CD4-positive, alpha-beta T cell (primary cell): ENCODE measurements around the gene DTNB. TPM values are rescaled to one million over a fixed set of nuclear protein-coding genes. Genes with fewer than 3 reads are reported as not detected.

ENCODE experiments used
- ATAC-seq: fragments of 200-7000 bp; cut with Tn5 transposase; one replicate; pipeline ENCODE4 v1.10.0; 2022; ENCODE audit warnings: mild to moderate bottlenecking; ENCODE audit not compliant: poor library complexity
- CTCF ChIA-PET: fragments of 350-600 bp; sonication (Branson Sonifier 250); formaldehyde crosslinking; loops from one replicate; lab custom pipeline; 2021; ENCODE audit warnings: antibody characterized with exemption, inconsistent platforms; lab: Charles Lee
- POLR2A ChIA-PET: fragments of 350-600 bp; sonication (Branson Sonifier 250); formaldehyde crosslinking; loops from one replicate; lab custom pipeline; 2021; ENCODE audit warnings: antibody characterized with exemption, inconsistent platforms; lab: Charles Lee
- DNase-seq, 14 experiments: peaks; one replicate each; pipeline ENCODE4 v3.0.0-alpha.2; 2013 to 2020; ENCODE audit warnings: mixed read lengths in 2 of 14
- H3K27ac ChIP-seq, 2 donors: one replicate each; pipeline versions ENCODE4 v1.5.1 to v1.7.0; 2013; ENCODE audit warnings: low read length in 2 of 2, low read depth in 1 of 2, mild to moderate bottlenecking in 1 of 2
- H3K27me3 ChIP-seq, 2 experiments: 1 replicate in 1 of 2; 2 replicates in 1 of 2; pipeline versions ENCODE4 v1.6.1 to v1.7.0; 2013; ENCODE audit warnings: low read length in 2 of 2, control low read depth in 1 of 2, mild to moderate bottlenecking in 1 of 2, moderate library complexity in 1 of 2; ENCODE audit not compliant: insufficient read depth in 2 of 2, control insufficient read depth in 1 of 2
- H3K36me3 ChIP-seq: one replicate; pipeline ENCODE4 v1.6.1; 2013; ENCODE audit warnings: low read length, control low read depth; ENCODE audit not compliant: insufficient read depth
- H3K4me1 ChIP-seq: one replicate; pipeline ENCODE4 v1.6.1; 2013; ENCODE audit warnings: low read length, control low read depth; ENCODE audit not compliant: insufficient read depth
- H3K4me3 ChIP-seq: one replicate; pipeline ENCODE4 v1.5.1; 2013; ENCODE audit warnings: mild to moderate bottlenecking, low read length, moderate library complexity
- H3K9me3 ChIP-seq, 2 experiments: 1 replicate in 1 of 2; 2 replicates in 1 of 2; pipeline versions ENCODE4 v1.6.1 to v1.7.0; 2013; ENCODE audit warnings: low read length in 2 of 2, mild to moderate bottlenecking in 2 of 2, control low read depth in 1 of 2, moderate library complexity in 1 of 2; ENCODE audit not compliant: control insufficient read depth in 1 of 2, insufficient read depth in 1 of 2
- H3K27ac Mint-ChIP-seq: one replicate; pipeline ENCODE4 v1.8.0; 2020; ENCODE audit warnings: mixed read lengths
- H3K27me3 Mint-ChIP-seq: one replicate; pipeline ENCODE4 v1.8.0; 2021; ENCODE audit warnings: mixed read lengths
- H3K36me3 Mint-ChIP-seq: one replicate; pipeline ENCODE4 v1.8.0; 2021; ENCODE audit warnings: low read depth, mixed read lengths
- H3K4me1 Mint-ChIP-seq: one replicate; pipeline ENCODE4 v1.8.0; 2021; ENCODE audit warnings: low read depth, mixed read lengths
- H3K4me3 Mint-ChIP-seq: one replicate; pipeline ENCODE4 v1.8.0; 2020; ENCODE audit warnings: mild to moderate bottlenecking, mixed read lengths
- H3K9me3 Mint-ChIP-seq: one replicate; pipeline ENCODE4 v1.8.0; 2020; ENCODE audit warnings: mixed read lengths
- intact Hi-C, 2 experiments: fragments of 100-400 bp; cut with DNase I in 1 of 2; cut with micrococcal nuclease in 1 of 2; formaldehyde crosslinking; loops; one replicate each; pipeline versions ENCODE4 v1.15.1 to v1.9.0; 2023 to 2025; cut with DNase I, micrococcal nuclease
- total RNA-seq, 174 experiments: library from RNA in 2 of 174; stranded (reverse) in 2 of 174; gene quantifications; one replicate each; pipeline ENCODE4 v1.2.3 and lab custom pipeline; 2021 to 2026
- TF ChIP-seq, protein P1 (sequence below): fragments of 200-600 bp; IDR thresholded peaks from one replicate; pipeline ENCODE4 v1.8.0; 2022; ENCODE audit warnings: antibody characterized with exemption, mild to moderate bottlenecking

The DTNB gene
- total RNA-seq, 2 experiments from 2014 or later: 30.1 to 33.6 TPM

DNA sequence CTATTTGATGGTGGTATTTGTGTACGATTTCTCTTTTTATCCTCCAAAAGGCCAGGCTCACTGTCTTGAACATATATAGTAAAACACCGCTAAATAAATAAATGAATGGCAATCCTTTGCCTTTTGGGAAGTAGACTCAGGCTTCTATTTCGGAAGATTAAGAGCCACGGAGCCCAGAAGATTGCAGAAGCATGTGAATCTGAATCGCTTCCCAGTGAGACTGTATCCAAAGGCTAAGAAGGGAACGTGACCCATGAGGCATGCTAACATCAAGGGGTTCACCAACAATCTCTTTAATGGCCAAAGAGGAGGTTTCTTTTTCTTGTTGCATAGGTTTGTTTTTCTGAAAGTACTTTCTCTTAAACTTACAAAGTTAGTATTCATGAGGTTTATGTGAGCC, 261.6 kb downstream of the DTNB start:
- Histone ChIP-seq H3K9me3 (no peaks in the 10 kb centered on the region), H3K27ac (no peak overlapping the region), H3K4me3 (no peak overlapping the region), H3K4me1 (no peaks in the 10 kb centered on the region), H3K27me3 (no peaks in the 10 kb centered on the region), H3K36me3 (no peaks in the 10 kb centered on the region)
- H3K9me3 Mint-ChIP-seq: no peaks in the 10 kb centered on the region
- TF ChIP-seq, protein P1, sequence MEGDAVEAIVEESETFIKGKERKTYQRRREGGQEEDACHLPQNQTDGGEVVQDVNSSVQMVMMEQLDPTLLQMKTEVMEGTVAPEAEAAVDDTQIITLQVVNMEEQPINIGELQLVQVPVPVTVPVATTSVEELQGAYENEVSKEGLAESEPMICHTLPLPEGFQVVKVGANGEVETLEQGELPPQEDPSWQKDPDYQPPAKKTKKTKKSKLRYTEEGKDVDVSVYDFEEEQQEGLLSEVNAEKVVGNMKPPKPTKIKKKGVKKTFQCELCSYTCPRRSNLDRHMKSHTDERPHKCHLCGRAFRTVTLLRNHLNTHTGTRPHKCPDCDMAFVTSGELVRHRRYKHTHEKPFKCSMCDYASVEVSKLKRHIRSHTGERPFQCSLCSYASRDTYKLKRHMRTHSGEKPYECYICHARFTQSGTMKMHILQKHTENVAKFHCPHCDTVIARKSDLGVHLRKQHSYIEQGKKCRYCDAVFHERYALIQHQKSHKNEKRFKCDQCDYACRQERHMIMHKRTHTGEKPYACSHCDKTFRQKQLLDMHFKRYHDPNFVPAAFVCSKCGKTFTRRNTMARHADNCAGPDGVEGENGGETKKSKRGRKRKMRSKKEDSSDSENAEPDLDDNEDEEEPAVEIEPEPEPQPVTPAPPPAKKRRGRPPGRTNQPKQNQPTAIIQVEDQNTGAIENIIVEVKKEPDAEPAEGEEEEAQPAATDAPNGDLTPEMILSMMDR: no peak
- no peak for ATAC-seq
- DNase-seq: no peak
- H3K4me3 Mint-ChIP-seq: no peak overlapping the region
- no peaks in the 10 kb centered on the region for H3K27me3 Mint-ChIP-seq
- H3K4me1 Mint-ChIP-seq: no peaks in the 10 kb centered on the region
- no peak overlapping the region for H3K27ac Mint-ChIP-seq
- intact Hi-C loops: no loop called here
- POLR2A ChIA-PET: no interaction called here
- CTCF ChIA-PET: no interaction called here
- peaks cover 16% of the 10 kb centered on the region for H3K36me3 Mint-ChIP-seq

DNA sequence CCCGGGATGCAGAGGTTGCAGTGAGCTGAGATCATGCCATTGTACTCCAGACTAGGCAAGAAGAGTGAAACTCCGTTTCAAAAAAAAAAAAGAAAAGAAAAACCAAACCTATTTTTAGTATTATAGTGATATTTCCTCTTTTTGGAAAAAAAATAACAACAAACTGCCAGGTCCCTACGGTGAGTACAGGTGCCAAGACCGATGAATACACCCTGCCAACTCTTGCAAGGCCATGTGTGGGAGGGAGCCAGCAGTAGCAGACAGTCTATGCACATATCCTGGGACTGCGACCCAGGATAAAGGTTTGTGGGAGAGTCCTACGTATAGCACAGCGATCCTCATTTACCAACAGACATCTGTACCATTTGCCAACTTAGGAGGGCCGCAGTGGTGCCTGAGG, 262.1 kb downstream of the DTNB start:
- no peaks in the 10 kb centered on the region for H3K27me3 Mint-ChIP-seq

DNA sequence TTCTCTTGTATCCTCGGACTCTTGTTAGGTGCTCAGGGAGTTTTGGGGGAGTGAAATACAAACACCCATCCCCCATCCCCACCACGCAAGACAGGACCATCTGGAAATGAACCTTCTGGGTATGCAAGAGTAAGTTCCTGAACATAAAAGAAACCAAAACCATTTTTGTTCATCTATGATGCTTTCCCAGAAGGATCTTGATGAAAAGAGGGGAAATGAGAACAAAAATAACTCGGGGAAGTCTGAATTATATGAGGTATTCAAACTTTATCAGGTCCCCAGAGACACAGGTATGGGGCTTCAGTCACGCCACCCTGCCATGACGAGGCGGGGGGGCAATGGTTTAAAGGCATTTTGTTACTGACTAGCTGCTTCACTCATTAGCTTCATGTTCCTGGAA, 263.0 kb downstream of the DTNB start:
- CTCF ChIA-PET: no interaction called here

More for the DNA sequence above, 262.1 kb downstream of the DTNB start:
- ATAC-seq (no peak), DNase-seq (no peak)
- Histone ChIP-seq H3K4me3 (no peak overlapping the region), H3K4me1 (no peaks in the 10 kb centered on the region), H3K27me3 (no peaks in the 10 kb centered on the region), H3K27ac (no peak overlapping the region), H3K9me3 (no peaks in the 10 kb centered on the region), H3K36me3 (no peaks in the 10 kb centered on the region)
- Mint-ChIP-seq H3K27ac (no peak overlapping the region), H3K4me3 (no peak overlapping the region), H3K9me3 (no peaks in the 10 kb centered on the region), H3K36me3 (peaks cover 16% of the 10 kb centered on the region), H3K4me1 (no peaks in the 10 kb centered on the region)
- CTCF ChIA-PET: no interaction called here
- intact Hi-C loops: no loop called here
- POLR2A ChIA-PET: interaction anchor here (0.7 kb wide), 1 partner anchor 85 kb away, joined by 3 read pairs; no protein-coding TSS in a partner anchor
- TF ChIP-seq, protein P1: no peak

More for the DNA sequence above, 263.0 kb downstream of the DTNB start:
- no peaks in the 10 kb centered on the region for H3K4me1 Mint-ChIP-seq
- no peaks in the 10 kb centered on the region for H3K36me3 ChIP-seq
- no peaks in the 10 kb centered on the region for H3K27me3 ChIP-seq
- H3K36me3 Mint-ChIP-seq: peaks cover 8% of the 10 kb centered on the region
- H3K27ac Mint-ChIP-seq: no peak overlapping the region
- H3K9me3 Mint-ChIP-seq: no peaks in the 10 kb centered on the region
- no peaks in the 10 kb centered on the region for H3K27me3 Mint-ChIP-seq
- DNase-seq: no peak
- TF ChIP-seq, protein P1: no peak
- no peaks in the 10 kb centered on the region for H3K4me1 ChIP-seq
- no peaks in the 10 kb centered on the region for H3K9me3 ChIP-seq
- H3K27ac ChIP-seq: no peak overlapping the region
- intact Hi-C loops: no loop called here
- no peak for ATAC-seq
- POLR2A ChIA-PET: no interaction called here
- no peak overlapping the region for H3K4me3 Mint-ChIP-seq
- no peak overlapping the region for H3K4me3 ChIP-seq
